Ureter (tissue), 1 donor: Measurements from ENCODE around the gene TBC1D24. TPM values are rescaled to one million over a fixed set of nuclear protein-coding genes. Genes with fewer than 3 reads are reported as not detected.
"Not testable (repeated sequence)": the region's sequence is repeated elsewhere in the genome, so short reads cannot be mapped to it uniquely, and the experiment has no call there.

Source experiments
- DNase-seq: peaks from one replicate; pipeline ENCODE4 v3.0.0-alpha.2; 2020; ENCODE audit warnings: low spot score
- total RNA-seq: library from RNA; stranded (reverse); gene quantifications from one replicate; pipeline ENCODE4 v1.2.4, GENCODE V29; 2023
- donor health status: DM: yes; HTN: yes; CAD: no.

TBC1D24 gene
- total RNA-seq, 1 donor from 2014 or later = 6.5 TPM

DNA sequence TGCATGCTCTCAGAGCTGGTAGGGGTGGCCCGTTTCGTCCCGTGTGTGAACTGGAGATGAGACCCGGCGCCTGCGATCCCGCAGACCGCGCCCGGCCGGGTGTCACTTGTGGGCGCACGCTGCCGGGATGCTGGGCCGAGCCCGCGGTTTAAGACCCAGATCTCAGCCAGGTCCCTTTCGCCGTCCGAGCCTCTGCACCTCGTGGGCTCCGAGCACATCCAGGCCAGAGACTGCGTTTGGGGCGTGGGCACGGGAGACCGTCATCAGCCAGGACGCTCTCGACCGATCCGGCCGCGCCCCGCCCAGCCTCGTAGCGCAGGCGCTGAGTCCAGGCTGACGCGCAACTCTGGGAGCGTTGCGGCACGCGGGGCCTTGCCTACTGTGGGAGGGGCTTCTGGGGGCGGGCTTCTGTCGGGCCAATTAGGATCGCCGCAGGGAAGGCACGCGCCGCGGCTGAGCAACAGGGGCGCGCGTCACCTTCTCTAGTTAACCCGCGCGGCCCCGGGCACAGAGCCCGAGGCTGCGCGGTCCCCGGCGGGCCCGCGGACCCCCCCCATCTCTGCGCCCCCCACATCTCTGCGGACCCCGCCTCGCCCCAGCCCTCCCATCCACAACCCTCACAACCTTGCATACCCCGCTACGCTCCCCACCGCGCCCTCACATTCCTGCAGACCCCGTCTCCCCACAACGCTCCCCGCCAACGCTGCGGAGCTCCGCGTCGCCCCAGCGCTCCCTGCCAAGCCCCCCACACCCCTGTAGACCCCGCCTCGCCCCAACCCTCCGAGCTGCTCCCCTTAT is 57.0 kb downstream of the TBC1D24 start:
- peak; percentile 98 for DNase-seq

DNA sequence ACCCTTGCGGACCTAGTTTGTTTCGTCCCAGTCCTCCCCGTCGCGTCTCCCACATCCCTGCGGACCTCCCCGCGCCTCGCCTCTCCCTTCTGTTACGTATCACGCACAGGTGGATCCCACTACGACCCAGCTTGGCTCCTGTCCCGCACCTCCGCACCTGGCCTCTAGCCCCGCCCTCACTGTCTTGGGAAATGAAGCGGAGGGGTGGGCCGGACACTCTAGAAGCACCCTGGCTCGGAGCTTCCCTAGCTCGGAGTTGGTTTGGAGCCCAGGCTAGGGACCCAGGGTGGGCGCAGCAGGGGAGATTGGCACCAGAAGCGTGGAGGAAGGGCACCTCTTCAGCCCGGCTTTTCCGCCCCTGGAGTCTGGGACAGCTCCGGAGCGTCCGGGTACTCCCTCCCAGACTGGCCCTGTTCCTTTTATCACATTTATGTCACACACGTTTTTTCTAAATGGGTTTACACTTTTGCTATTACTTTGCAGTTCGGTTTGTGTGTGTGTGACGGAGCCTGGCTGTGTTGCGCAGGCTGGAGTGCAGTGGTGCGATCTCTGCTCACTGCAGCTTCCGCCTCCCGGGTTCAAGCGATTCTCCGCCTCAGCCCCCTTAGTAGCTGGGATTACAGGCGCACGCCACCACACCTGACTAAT is 57.7 kb downstream of the TBC1D24 start:
- DNase-seq = peak; percentile 79

DNA sequence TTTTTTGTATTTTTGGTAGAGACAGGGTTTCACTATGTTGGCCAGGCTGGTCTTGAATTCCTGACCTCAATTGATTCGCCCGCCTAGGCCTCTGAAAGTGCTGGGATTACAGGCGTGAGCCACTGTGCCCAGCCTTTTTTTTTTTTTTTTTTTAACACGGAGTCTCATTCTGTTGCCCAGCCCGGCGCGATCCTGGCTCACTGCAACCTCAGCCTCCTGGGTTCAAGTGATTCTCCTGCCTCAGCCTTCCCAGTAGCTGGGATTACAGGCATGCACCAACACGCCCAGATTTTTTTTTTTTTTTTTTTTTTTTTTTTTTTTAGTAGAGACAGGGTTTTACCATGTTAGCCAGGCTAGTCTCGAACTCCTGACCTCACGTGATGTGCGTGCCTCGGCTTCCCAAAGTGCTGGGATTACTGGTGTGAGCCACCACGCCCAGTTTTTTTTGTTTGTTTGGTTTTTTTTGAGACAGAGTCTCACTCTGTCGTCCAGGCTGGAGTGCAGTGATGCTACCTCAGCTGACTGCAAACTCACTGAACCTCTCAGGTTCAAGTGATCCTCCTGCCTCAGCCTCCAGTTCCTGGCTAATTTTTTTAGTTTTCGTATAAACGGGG is 58.3 kb downstream of the TBC1D24 start:
- DNase-seq = peak; percentile 44

DNA sequence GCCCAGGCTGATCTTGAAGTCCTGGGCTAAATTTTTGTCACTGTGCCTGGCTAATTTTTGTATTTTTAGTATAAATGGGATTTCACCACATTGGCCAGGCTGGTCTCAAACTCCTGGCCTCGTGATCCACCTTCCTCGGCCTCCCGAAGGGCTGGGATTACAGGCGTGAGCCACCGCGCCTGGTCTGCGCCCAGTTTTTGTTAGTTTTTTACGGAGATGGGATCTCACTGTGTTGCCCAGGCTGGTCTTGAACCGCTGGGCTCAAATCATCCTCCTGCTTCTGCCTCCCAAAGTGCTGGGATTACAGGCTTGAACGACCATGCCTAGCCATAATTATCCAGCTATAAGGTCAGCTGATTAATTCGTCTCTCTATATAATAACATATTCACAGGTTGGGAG is 59.0 kb downstream of the TBC1D24 start:
- DNase-seq = no peak

DNA sequence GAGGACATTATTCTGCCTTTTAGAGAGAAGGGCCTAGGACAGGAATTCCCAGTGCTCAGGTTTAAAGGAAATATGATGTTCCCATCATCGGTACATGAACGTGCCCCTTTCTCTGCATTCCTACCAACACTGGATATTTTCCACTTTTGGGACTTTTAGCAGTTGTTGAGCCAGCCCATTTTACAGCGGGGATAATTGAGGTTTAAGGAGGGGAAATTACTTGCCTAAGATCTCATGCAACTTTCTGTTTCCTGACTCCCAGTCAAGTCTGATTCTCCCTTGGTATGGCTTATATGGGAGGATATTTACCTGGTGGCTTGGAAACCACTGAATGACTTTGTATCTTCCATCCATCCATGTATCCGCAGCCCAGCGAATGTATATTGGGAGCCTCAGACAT is 59.4 kb downstream of the TBC1D24 start:
- not testable (repeated sequence) for DNase-seq

DNA sequence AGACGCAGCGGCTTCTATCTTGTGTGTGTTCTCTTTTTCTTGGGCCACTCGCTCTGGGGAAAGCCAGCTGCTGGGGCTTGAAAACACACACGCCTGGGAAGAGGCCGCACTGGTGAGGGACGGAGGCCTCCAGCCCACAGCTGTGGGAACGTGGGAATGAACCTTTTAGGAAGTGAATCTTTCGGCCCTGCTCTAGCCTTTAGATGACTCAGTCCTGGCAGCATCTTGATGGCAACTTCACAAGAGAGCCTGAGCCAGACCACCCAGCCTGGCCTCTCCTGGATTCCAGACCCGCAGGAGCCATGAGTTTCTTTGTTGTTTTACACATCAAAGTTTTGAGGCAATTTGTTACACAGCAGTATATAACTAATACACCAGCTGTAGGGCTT is 60.7 kb downstream of the TBC1D24 start:
- no peak for DNase-seq

DNA sequence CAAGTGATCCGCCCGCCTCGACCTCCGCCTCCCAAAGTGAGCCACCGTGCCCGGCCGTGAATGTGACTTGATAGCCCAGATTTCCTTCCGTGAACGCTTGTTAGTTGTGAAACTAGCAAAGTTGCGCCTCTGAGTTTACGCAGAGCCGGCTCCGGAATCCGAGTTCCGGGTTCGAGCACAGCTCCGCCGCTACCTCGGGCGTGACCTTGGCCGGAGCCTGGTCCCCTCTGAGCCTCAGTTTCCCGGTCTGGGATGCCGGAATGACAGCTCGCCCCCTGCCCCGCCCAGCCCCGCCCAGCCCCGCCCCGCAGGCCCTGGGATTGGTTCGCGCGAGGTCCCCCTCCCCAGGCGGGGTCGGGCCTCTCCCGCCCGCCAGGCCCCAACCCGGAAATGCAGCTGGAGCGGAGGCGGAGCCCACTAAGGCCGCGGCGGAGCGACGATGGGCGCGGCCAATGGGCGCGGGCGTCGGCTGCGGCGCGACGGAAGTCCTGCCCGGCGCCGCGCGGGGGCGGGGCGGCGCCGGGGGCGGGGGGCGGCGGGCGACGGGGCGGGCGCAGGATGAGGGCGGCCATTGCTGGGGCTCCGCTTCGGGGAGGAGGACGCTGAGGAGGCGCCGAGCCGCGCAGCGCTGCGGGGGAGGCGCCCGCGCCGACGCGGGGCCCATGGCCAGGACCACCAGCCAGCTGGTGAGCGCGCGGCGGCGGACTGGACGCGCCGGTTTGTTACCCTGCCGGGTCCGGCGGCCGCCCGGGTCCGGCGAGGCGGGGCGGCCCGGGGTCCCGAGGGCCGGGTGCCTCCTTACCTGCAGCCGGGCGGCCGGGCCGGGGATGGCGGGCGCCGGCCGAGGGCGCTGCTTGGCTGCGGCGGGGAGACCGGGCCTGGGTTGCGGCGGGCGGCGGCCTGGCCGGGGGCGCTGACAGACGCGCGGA is 62.8 kb downstream of the TBC1D24 start, which contains the start of gene PDPK1:
Gene PDPK1, plus strand, starts transcription at position 571 of the 929 bp plus-strand sequence. Its CDS starts 92 bp downstream, at position 663.
- DNase-seq = peak; percentile 94

DNA sequence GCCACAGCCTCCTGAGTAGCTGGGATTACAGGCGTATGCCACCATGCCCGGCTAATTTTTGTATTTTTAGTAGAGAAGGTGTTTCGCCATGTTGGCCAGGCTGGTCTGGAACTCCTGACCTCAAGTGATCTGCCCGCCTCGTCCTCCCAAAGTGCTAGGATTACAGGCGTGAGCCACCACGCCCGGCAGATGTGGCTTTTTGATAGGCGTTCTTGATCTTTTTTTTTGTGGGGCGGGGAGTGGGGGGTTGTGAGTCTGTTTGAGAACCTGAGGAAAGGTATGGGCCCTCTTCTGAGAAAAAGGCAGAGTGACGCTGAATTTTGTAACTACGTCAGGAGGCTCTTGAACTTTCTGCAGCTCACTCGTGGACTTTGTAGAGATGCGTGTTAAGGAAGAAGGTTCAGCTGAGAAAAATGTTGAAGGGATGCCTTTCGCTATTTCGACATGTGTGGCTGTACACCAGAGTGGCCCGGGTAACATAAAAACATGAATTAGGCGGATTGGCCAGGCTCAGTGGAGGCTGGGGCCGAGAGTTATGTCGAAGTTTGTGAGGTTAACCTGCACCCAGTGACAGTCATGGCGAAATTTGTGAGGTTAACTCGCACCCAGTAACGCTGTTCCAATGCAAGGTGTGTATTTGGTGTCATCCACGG is 64.4 kb downstream of the TBC1D24 start:
- DNase-seq = not testable (repeated sequence)

DNA sequence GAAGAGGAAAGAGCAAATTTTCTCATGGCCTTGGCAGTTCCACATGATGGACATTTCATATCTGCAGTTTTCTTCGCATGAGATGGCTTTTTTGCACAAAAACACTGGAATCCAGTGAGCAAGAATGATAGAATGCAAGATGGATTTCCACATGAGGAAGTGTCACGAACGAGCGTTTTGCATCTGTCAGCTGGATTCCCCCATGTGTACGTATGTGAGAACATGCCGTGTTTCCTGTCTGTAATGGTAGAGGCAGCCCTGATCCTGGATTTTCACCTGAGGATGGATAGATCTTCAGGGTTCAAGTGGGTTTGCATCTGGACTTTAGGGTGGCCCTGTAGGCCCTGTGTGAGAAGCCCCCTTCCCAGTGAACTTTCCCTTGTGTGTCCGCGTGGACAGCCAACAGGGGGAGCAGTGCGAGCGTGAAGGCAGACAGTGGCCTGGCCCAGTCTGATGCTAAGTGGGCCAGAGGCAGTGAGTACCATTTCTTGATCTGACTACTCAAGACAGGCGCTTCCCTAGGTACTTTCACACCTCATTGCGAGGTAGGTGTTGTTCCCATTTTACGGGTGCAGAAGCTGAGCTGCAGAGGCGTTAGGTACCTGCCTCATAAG is 65.0 kb downstream of the TBC1D24 start:
- DNase-seq = not testable (repeated sequence)

DNA sequence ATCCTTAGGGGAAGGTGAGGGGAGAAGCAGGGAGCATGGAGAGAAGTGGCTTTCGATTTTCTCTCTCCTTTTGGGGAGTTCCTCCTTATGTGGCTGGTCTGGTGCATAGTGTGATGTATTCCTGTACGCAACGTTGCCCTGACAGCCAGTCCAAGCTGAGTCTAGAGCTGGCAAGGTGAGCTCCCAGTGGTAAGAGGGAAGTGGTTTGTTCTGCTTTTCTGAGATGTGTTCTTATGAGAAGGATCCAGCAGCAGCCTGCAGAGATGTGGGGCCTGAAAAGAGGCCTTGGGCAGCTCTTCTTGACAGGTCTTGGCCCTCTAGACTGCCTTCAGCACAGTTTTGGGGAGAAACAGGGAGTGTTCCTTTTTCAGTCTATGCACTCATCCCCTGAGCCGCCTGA is 66.0 kb downstream of the TBC1D24 start:
- not testable (repeated sequence) for DNase-seq

DNA sequence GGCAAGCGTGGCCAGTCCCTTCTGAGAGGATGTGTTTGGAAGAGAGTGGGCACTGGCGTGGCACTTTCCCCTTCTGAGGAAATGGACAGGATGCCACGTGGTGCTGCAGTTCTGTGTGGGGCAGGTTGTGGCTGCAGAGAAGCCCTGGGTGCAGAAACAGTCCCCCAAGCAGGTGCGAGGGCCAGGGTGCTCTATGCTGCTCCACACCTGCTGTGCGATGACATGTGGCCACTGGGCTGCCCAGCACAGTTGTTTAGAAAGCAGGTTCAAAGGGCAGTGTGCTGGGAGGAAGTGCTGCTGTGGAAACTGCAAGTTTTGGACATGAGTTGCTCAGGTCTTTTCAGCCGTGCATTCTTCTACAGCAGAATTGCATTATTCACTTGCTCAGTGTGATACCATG is 66.5 kb downstream of the TBC1D24 start:
- not testable (repeated sequence) for DNase-seq

DNA sequence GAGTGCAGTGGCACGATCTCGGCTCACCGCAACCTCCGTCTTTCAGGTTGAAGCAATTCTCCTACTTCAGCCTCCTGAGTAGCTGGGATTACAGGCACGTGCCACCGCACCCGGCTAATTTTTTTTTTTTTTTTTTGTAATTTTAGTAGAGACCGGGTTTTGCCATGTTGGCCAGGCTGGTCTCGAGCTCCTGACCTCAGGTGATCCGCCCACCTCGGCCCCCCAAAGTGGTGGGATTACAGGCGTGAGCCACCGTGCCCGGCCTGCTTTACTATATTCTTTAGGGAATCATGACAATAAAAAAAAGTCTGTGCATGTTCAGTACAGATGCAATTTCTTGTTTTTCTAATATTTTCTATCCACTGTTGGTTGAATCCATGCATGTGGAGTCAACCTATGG is 68.8 kb downstream of the TBC1D24 start:
- not testable (repeated sequence) for DNase-seq

DNA sequence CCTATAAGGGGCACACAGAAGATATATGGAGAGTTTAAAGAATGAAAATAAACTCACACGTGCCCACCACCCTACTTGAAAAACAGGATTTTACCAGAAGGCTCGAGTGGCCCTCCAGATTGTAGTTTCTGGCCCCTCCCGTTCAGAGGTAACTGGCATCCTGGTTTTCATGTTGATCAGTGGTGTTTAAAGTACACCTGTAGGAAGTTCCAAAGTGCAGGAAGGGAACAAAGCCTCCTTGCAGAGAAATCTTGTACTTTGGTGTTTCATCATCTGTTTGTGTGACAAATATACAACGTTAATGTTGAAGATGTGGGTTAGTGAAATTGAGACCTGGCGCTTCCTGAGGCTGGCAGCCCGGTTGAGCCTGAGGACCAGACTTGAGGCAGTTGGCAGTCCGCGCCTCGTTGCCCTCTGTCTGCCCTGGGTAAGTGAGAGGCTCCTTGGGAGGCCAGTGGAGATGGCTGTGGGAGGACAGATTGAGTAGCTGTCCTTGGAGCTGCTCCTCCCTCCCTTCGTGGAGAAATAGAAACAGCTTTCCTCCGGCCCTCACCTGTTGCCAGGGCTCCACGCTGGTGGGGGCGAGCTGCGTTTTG is 75.5 kb downstream of the TBC1D24 start:
- not testable (repeated sequence) for DNase-seq

DNA sequence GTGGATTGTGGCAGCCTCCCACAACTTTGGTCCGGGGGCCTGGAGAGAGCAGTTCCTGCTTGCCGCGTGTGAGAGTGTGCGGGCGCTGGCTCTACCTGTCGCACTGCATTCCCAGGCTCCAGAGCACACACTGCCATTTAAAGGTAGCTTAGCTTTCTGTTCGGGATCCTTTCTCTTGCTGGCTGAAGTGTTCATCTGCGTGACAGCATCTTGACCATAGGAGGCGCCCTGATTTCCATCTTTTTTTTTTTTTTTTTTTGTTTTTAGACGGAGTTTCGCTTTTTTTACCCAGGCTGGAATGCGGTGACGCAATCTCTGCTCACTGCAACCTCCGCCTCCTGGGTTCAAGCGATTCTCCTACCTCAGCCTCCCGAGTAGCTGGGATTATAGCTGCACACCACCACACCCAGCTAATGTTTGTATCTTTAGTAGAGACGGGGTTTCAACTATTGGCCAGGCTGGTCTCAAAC is 76.5 kb downstream of the TBC1D24 start:
- not testable (repeated sequence) for DNase-seq

DNA sequence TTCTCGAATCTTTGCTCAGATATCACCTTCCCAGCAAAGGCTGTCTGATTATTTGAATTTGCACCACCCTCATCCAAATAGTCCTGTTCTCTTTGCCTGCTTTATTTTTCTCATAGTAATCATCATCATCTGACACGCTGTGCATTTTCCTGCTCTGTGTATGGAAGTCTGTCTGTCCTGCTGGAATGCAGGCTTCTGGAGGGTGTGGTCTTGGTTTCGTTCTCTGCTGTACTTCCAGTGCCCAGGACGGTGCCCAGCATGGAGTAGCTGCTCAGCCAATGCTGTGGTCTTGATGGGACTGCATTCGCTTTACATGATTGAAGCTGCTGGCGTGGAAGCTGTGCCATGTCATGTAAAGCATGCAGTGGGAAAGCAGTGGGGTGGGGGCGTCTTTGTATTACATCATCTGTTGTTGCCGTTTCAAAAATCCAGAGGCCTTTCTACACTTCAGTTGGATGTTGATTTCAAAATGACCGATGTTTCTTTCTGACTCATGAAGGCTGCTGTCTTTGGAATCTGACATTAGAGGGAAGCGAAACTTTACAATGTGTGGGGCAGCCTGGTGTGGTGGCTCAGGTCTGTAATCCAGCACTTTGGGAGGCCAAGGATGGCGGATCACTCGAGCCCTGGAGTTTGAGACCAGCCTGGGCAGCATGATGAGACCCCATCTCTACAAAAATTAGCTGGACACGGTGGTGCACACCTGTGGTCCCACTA is 79.9 kb downstream of the TBC1D24 start:
- DNase-seq = not testable (repeated sequence)
